Adrenal gland (tissue), 5 donors: ENCODE measurements around the gene MYCBPAP.

Experiments used
- POLR2A ChIP-seq, 2 donors: fragments of 450-650 bp; IDR thresholded peaks; one replicate each; pipeline ENCODE4 v1.6.1; 2017; ENCODE audit warnings: antibody characterized with exemption in 2 of 2, mild to moderate bottlenecking in 2 of 2, moderate library complexity in 1 of 2
- TF ChIP-seq, protein P1 (sequence below), 6 experiments: fragments of 450-650 bp in 4 of 6; fragments of 200-600 bp in 2 of 6; sonication (generic) in 1 of 6; IDR thresholded peaks; 1 replicate in 5 of 6; 2 replicates in 1 of 6; pipeline versions ENCODE4 v1.5.1 to v1.8.0; 2016 to 2021; ENCODE audit warnings: antibody characterized with exemption in 6 of 6, mild to moderate bottlenecking in 2 of 6, moderate library complexity in 1 of 6
- donor health status: DM: no; HTN: no; CAD: no.

GRCh38 chr17:50511058-50511457 lies 2.8 kb downstream of the MYCBPAP start:
- TF ChIP-seq, protein P1, sequence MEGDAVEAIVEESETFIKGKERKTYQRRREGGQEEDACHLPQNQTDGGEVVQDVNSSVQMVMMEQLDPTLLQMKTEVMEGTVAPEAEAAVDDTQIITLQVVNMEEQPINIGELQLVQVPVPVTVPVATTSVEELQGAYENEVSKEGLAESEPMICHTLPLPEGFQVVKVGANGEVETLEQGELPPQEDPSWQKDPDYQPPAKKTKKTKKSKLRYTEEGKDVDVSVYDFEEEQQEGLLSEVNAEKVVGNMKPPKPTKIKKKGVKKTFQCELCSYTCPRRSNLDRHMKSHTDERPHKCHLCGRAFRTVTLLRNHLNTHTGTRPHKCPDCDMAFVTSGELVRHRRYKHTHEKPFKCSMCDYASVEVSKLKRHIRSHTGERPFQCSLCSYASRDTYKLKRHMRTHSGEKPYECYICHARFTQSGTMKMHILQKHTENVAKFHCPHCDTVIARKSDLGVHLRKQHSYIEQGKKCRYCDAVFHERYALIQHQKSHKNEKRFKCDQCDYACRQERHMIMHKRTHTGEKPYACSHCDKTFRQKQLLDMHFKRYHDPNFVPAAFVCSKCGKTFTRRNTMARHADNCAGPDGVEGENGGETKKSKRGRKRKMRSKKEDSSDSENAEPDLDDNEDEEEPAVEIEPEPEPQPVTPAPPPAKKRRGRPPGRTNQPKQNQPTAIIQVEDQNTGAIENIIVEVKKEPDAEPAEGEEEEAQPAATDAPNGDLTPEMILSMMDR (IDR thresholded peaks at IDR 0.05), result no peak
- TF ChIP-seq POLR2A (IDR thresholded peaks at IDR 0.05), result peak in 1 of 2 donors; percentile 47
